SK-N-MC (cell line): Measurements from ENCODE around the gene LSP1.

ENCODE experiments used
- EZH2 ChIP-seq: fragments of 200-600 bp; sonication (generic); IDR thresholded peaks from one replicate; pipeline ENCODE4 v1.6.1; 2017; ENCODE audit warnings: antibody characterized with exemption
- POLR2AphosphoS5 ChIP-seq: IDR thresholded peaks from 2 replicates; pipeline ENCODE4 v1.6.1; 2012; ENCODE audit warnings: mild to moderate bottlenecking, low read depth, low read length, borderline replicate concordance

- TF ChIP-seq EZH2 (no peak), POLR2AphosphoS5 (no peak)
These were observed 12.7 kb upstream of the LSP1 start for GRCh38 chr11:1839924-1840779.
